ENCODE measurements around the gene CCDC185.

- TF ChIP-seq, protein P1, sequence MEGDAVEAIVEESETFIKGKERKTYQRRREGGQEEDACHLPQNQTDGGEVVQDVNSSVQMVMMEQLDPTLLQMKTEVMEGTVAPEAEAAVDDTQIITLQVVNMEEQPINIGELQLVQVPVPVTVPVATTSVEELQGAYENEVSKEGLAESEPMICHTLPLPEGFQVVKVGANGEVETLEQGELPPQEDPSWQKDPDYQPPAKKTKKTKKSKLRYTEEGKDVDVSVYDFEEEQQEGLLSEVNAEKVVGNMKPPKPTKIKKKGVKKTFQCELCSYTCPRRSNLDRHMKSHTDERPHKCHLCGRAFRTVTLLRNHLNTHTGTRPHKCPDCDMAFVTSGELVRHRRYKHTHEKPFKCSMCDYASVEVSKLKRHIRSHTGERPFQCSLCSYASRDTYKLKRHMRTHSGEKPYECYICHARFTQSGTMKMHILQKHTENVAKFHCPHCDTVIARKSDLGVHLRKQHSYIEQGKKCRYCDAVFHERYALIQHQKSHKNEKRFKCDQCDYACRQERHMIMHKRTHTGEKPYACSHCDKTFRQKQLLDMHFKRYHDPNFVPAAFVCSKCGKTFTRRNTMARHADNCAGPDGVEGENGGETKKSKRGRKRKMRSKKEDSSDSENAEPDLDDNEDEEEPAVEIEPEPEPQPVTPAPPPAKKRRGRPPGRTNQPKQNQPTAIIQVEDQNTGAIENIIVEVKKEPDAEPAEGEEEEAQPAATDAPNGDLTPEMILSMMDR (IDR thresholded peaks at IDR 0.05), result no peak
- no peak for TF ChIP-seq POLR2A (IDR thresholded peaks at IDR 0.05)
Observed at GRCh38 chr1:223364685-223365382, 28.4 kb upstream of the CCDC185 start.

All from lower leg skin (tissue), 3 donors.